ENCODE measurements around the gene SPP1. TPM values are rescaled to one million over a fixed set of nuclear protein-coding genes. Genes with fewer than 3 reads are reported as not detected.

The SPP1 gene
- total RNA-seq, 1 experiment from 2014 or later = not detected

DNA sequence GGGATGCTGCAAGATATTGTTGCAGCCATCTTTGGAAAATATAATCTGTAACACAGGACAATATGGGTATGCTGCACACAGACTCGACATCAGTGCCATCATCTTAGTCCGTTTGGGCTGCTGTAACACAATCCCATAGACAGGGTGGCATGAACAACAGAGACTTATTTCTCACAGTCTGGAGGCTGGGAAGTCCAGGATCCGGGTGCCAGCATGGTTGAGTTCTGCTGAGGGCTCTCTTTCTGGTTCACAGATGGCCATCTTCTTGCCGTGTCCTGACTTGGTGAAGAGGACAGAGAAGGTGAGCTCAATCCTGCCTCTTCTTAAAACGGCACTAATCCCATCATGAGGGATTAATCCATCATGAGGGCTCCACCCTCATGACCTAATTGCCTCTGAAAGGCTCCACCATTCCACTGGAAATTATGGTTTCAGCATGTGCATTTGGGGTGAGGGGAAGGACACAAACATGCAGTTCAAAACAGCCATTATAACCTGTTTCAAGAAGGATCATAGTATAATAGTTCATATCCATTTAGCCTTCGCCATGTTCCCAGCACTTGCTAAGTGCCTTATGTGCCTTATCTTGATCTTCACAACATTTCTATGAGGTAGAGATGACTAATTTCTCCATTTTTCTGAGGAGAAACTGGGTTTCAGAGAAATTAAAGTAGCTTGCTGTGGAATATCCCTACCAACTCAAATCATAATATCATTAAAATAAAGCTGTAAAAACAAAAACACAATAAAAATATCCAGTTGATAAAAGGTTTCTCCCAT, 27.9 kb upstream of the SPP1 start:
- no peak for DNase-seq
- H3K36me3 ChIP-seq = no peaks in the 10 kb centered on the region
- no peaks in the 10 kb centered on the region for H3K27me3 ChIP-seq
- H3K4me3 ChIP-seq = no peak overlapping the region
- H3K9me3 ChIP-seq = no peaks in the 10 kb centered on the region

DNA sequence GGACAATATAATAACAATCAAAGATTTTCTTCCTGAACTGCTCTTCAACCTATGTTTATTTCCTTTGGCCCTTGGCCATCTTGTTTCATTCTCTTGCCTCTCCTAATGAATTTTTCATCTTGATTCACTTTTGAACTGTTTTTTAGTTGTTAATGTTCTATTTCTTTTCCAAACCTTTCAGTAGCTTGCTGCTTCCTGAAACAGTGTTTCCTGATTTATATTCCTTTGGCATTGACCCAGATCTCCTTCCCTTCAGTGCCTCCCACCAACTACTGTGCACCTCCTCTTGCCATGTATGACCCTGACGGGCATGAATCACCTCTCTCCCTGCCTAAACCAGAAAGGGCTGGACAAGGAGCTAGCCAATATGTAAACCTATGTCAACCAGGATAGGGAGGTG, 25.6 kb upstream of the SPP1 start:
- Histone ChIP-seq H3K27me3 (no peaks in the 10 kb centered on the region), H3K4me3 (no peak overlapping the region), H3K9me3 (no peaks in the 10 kb centered on the region), H3K36me3 (no peaks in the 10 kb centered on the region)
- DNase-seq = peak; percentile 68

DNA sequence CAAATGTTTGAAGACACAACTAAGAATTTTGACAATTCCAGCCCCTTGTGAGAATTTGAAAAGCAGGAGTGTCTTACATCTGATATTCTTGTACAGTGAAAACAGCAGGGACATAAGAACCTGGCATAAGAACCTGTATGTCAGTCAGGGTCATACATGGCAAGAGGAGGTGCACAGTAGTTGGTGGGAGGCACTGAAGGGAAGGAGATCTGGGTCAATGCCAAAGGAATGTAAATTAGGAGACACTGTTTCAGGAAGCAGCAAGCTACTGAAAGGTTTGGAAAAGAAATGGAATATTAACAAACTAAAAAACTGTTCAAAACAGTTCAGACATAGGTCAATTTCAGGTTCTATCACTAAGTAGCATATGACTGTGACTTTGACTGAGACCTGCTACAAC, 25.0 kb upstream of the SPP1 start:
- Histone ChIP-seq H3K36me3 (no peaks in the 10 kb centered on the region), H3K27me3 (no peaks in the 10 kb centered on the region), H3K4me3 (no peak overlapping the region), H3K9me3 (no peaks in the 10 kb centered on the region)
- no peak for DNase-seq

DNA sequence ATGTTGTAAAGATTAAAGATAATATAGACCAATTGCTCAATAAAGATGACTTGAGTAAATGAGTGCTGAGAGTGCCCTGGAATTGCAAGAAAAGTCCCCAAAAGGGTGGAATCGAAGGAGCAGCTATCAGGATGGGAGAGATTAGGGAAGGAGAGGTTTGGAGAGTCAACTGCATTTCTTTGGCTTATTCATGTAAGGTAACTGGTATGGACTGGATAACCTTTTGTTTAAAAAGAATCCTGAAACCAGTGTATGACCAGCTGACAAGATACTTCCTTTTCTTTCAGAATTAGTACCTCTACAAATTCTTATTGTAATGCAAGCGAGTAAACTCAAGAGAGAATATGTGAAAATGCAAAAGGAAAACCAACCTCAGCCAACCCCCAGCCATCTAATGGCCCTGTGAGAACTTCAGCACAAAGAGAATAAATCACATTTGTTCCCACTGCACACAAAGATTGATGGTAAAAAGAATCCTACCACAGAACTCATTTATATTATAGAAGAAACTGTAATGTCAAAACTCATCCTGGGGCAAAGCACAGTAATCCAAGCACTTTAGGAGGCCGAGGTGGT, 24.5 kb upstream of the SPP1 start:
- Histone ChIP-seq H3K9me3 (no peaks in the 10 kb centered on the region), H3K4me3 (no peak overlapping the region), H3K36me3 (no peaks in the 10 kb centered on the region), H3K27me3 (no peaks in the 10 kb centered on the region)
- DNase-seq = no peak

DNA sequence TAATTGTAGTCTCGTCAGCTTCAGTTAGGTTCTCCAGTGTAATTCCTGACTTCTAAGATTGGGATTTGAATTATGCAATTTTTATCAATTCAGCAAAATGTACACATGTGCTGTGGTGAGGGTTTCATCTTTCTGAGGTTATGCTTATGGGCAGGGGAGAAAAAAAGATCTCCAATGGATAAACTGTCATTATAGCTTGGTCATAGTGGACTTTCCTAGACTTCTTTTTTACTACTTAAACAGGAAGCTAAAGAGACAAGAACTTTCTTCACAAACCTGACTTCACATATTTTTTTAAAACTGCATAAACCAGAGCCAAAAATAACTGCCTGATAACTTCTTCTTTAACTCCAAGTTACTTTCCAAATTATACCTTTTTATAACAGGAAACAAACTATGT, 21.7 kb upstream of the SPP1 start:
- Histone ChIP-seq H3K36me3 (no peaks in the 10 kb centered on the region), H3K4me3 (no peak overlapping the region), H3K27me3 (no peaks in the 10 kb centered on the region), H3K9me3 (no peaks in the 10 kb centered on the region)
- no peak for DNase-seq

DNA sequence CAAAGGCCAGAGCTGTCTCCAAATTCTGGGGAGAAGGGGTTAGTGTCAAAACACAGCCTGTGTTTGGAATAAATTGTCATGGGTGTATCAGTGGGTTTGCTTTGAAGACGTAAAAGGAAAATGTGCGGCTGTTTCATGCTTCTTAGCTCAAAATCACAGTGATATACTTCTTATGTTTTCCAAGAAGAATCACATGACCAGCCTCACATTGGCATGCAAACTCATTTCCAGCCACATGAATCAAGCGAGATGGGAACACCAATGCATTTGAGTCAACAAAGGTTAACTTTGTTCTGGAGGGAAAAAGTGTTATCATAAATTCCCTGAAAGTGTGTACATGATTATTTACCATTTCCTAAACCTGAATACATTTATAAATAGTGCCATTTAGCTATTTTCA, 19.0 kb upstream of the SPP1 start:
- H3K9me3 ChIP-seq = no peaks in the 10 kb centered on the region
- DNase-seq = no peak
- no peaks in the 10 kb centered on the region for H3K36me3 ChIP-seq
- H3K4me3 ChIP-seq = no peak overlapping the region
- H3K27me3 ChIP-seq = no peaks in the 10 kb centered on the region

DNA sequence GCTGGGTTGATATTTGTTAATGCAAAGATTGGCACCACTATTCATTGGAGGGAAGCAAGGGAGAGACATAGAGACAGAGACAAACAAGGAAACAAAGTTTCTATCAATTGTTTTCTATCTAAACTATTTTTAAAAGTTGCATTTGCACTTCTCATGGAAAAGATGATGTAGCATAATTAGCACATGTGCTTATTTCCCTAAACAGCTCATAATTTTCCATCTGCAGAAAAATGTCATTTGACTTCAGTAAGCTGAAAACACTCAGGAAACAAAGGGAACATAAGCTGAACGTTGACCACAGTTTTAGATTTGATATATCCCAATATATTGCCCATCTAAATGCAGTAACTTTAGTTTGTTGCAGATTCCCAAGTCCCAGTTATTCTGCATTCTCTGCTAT, 18.5 kb upstream of the SPP1 start:
- Histone ChIP-seq H3K36me3 (no peaks in the 10 kb centered on the region), H3K4me3 (no peak overlapping the region), H3K9me3 (no peaks in the 10 kb centered on the region), H3K27me3 (no peaks in the 10 kb centered on the region)
- DNase-seq = no peak

DNA sequence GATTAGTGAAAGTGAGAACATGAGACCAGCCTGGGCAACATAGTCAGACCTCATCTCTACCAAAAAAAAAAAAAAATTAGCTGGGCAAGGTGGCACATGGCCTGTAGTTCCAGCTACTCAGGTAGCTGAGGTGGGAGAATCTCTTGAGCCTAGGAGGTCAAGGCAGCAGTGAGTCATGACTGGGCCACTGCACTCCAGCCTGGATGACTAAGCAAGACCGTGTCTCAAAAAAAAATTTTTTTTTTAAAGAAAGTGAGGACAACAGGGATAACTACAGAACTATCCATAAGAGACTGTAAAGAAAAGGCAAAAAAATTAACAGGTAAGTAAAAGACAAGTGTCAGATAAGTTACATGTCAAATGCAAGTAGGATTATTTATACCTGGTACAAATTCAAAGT, 13.5 kb upstream of the SPP1 start:
- Histone ChIP-seq H3K27me3 (no peaks in the 10 kb centered on the region), H3K36me3 (no peaks in the 10 kb centered on the region), H3K4me3 (no peak overlapping the region), H3K9me3 (no peaks in the 10 kb centered on the region)
- no peak for DNase-seq

DNA sequence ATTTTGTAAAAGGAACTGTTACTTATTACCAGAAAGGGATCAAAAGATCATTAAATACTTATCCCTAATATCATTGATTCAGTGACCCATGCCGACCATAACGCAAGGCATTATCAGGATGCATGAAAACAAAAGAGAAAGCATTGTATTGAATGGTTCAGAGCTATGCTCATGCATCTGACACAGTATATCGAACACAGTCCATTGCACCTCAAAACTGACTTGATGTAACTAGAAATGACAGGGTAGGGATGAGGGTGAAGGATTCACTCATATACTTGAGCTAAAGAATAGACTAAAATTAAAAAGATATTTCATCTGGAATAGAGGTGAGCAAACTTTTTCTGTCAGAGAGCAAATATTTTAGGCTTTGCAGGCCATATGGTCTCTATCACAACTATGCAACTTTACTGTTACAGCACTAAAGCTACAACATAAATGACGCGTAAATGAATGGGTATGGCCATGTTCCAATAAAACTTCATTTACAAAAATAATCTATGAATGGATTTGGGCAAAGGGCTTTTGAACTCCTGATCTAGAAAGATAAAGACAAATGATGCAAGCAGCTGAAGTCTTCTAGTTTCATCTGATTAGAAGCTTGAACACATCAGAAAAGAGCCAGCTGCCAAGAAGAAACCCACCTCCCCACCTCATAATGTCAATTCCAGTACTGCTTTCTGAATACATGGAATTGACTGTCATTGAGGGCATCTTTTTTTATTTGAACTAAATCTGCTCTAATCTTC, 12.9 kb upstream of the SPP1 start:
- H3K36me3 ChIP-seq = no peaks in the 10 kb centered on the region
- no peak overlapping the region for H3K4me3 ChIP-seq
- no peaks in the 10 kb centered on the region for H3K27me3 ChIP-seq
- DNase-seq = no peak
- no peaks in the 10 kb centered on the region for H3K9me3 ChIP-seq

DNA sequence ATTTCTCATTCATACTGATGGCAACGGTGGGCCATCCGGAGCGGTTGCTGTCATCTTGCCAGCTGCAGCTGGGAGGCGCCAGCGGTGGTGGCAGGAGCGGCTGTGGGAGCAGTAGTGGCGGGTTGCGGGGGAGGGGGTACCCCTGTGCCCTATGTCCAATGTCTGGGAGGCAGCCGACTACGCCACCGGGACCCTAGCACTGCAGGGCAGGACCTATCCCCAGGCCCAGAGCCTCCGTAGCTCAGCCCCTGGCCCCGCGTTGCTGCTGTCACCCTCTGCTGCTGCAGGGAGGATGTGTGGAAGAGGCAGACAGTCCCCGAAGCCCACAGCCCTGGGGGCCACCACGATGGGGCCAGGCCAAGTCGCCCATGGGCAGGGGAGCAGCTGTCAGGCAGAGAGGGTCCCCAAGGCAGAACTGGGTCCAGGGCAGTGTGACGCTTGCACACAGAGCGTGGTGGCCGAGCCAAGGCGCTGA, 10.0 kb upstream of the SPP1 start:
- no peaks in the 10 kb centered on the region for H3K36me3 ChIP-seq
- H3K9me3 ChIP-seq = no peaks in the 10 kb centered on the region
- no peaks in the 10 kb centered on the region for H3K27me3 ChIP-seq
- no peak overlapping the region for H3K4me3 ChIP-seq
- DNase-seq = no peak

DNA sequence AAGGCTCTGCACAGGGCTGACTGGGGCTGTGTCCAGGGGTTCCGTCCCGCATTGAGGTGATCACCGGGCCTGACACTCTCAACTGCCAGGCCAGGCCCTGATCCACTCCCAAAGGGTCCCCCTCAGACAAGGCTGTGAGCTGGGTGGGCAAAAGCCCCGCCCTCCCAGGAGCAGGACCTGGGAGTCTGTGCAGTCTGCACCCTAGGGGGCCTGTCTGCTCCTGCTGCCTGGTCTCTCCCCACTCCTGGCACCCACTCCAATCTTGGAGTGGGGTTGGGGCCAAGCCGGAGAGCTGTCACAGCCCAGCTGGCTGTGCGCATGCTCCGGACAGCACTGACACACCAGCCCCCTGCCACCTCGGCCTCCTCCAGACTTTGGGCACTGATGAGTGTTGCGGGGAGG, 9.4 kb upstream of the SPP1 start:
- H3K36me3 ChIP-seq = no peaks in the 10 kb centered on the region
- H3K4me3 ChIP-seq = no peak overlapping the region
- no peaks in the 10 kb centered on the region for H3K27me3 ChIP-seq
- no peak for DNase-seq
- H3K9me3 ChIP-seq = no peaks in the 10 kb centered on the region

DNA sequence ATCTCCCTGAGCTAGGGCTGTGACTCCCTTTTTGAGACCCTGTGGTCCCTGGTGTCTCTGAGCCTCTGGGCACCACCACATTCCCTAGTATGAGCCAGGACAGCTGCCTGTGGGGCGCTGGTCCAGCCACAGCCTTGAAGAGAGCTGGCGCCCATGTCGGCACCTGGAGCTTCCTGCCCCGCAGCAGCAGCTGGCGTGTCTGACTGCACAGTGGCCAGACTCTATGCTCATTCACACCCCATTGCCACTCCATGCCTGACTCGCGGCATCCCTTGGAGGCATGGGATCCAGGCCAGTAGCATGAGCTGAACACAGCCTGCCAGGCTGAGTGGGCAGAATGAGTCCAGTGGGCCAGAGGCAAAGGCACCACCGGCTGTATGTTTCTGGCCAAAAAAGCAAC, 8.3 kb upstream of the SPP1 start:
- Histone ChIP-seq H3K4me3 (no peak overlapping the region), H3K9me3 (no peaks in the 10 kb centered on the region), H3K27me3 (no peaks in the 10 kb centered on the region), H3K36me3 (no peaks in the 10 kb centered on the region)
- DNase-seq = peak; percentile 9

DNA sequence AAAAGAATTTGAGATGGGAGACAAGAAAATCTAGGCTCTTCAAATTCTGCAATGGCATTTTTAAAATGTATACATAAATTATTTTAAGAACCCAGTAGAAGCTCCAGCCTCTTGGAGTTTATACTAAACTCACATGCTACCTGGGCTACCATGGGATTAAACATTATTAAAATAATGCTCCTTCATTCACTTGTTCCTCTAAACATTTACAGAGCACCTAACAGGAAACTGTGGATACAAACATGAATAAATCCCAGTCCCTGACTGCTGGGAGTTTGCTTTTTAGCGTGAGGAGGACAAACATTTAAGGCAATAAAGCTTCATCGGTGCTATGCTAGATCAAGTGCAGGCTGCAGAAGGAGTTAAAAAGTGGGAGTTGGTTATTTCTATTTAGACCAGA, 5.4 kb upstream of the SPP1 start:
- Histone ChIP-seq H3K4me3 (no peak overlapping the region), H3K9me3 (no peaks in the 10 kb centered on the region), H3K27me3 (0 out of 2 replicates have a peak, but pooled peaks cover 12% of the 10 kb centered on the region), H3K36me3 (no peaks in the 10 kb centered on the region)
- no peak for DNase-seq

DNA sequence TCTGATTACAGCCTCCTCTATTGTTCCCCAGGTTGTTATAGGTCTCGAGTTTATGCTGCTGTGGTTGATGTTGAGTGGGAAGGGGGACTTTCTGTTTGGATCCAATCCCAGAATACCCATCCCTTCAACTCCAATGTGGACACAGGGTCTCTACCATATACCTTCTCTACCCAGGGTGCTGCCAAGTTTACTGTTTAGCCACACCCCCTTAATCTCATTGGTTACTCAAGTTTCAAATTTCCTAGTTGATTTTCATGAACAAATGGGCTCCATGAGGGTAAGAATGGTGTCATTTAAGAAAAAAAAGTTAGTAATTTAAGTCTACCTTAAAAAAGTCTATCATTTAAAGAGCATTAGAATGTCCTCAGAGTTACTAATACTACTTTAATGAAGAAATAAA, 3.6 kb upstream of the SPP1 start:
- DNase-seq = no peak
- Histone ChIP-seq H3K27me3 (peaks cover 18% of the 10 kb centered on the region; the same call in 1 of the 2 replicates), H3K4me3 (no peak overlapping the region), H3K36me3 (no peaks in the 10 kb centered on the region), H3K9me3 (no peaks in the 10 kb centered on the region)

DNA sequence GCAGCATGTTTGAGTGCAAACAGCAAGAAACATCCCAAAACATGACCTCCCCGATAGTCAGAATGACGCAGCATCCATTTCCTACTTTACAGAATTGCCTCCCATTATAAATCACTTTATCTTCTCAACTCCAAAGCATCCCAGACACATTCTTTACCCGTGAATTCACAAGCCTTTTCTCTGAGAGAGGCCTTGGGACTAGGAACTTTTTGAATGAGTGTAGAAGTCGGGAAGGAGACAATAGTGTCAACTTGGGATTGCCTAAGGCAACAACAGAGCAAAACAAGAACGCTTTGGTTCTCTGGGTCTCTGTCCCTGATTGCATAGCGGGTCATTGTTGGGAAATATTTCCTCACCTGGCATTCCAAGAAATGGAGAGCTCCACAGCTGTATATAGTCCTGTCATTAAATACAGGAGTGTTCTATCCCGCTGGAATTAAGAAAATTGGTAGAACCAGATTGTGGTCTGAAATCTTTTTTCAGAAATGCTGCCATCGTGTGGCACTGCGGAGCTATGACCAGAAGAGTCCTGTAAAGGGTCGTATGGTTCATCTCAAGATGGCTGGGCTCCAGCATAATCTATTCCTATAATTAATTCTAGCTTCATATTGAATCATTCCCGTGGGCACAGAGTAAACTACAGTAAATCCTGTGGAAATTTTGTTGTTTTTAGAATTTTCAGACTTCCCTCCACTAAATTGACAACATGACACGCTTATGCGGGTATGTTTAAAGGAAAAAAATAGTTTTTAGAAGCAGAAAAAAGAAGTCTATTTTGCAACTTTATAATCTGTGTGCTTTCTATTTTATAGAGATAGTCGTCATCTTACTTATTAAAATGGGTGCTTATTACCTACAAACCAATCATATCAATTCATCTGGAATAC, 2.0 kb upstream of the SPP1 start:
- Histone ChIP-seq H3K4me3 (no peak overlapping the region), H3K9me3 (no peaks in the 10 kb centered on the region), H3K36me3 (no peaks in the 10 kb centered on the region), H3K27me3 (peaks cover 18% of the 10 kb centered on the region)
- DNase-seq = peak; percentile 12

DNA sequence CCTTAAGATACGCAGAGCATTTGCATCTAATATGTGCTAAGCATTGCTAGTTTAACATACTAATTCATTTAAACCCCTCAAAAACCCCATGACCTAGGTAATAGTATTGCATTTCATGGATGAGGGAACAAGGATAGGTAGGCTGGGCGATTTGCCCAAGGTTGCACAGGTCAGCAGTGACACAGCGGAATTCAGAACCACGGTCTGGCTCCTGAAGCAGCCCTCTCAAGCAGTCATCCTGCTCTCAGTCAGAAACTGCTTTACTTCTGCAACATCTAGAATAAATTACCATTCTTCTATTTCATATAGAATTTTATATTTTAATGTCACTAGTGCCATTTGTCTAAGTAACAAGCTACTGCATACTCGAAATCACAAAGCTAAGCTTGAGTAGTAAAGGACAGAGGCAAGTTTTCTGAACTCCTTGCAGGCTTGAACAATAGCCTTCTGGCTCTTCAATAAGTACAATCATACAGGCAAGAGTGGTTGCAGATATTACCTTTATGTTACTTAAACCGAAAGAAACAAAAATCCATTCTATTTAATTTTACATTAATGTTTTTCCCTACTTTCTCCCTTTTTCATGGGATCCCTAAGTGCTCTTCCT, 555 bp upstream of the SPP1 start:
- Histone ChIP-seq H3K9me3 (no peaks in the 10 kb centered on the region), H3K4me3 (no peak overlapping the region), H3K27me3 (peaks cover 18% of the 10 kb centered on the region), H3K36me3 (no peaks in the 10 kb centered on the region)
- DNase-seq = no peak
